Endometrial microvascular endothelial cells (primary cell): ENCODE measurements around the gene MAGT1. TPM values are rescaled to one million over a fixed set of nuclear protein-coding genes. Genes with fewer than 3 reads are reported as not detected.
"Not testable (repeated sequence)": the region's sequence is repeated elsewhere in the genome, so short reads cannot be mapped to it uniquely, and the experiment has no call there.

ENCODE experiments used
- in situ Hi-C: cut with HindIII; loops from 2 replicates; pipeline ENCODE4 v1.10.0; 2017; ENCODE audit warnings: low sequenced_read_pairs, low pct_unique_long_range_greater_than_20kb; ENCODE audit errors: inconsistent ontology term
- total RNA-seq: library from RNA; depleted of rRNA; stranded (reverse); fragments of >200 nt; gene quantifications from one replicate; pipeline ENCODE4 v1.2.3, GENCODE V29; 2015; ENCODE audit errors: inconsistent ontology term

The MAGT1 gene
- total RNA-seq, 1 donor from 2014 or later = 108 TPM

- in situ Hi-C loops = no loop called here
These were observed 2.3 kb downstream of the MAGT1 start for GRCh38 chrX:77892887-77893286.

GRCh38 chrX:77881418-77881817, 13.8 kb downstream of the MAGT1 start:
- in situ Hi-C loops = not testable (repeated sequence)

- in situ Hi-C loops = no loop called here
These were observed 19.9 kb downstream of the MAGT1 start for GRCh38 chrX:77875372-77875771.

GRCh38 chrX:77831544-77831943, 63.7 kb downstream of the MAGT1 start:
- in situ Hi-C loops = not testable (repeated sequence)

GRCh38 chrX:77821989-77822388, 73.2 kb downstream of the MAGT1 start:
- in situ Hi-C loops = not testable (repeated sequence)

- in situ Hi-C loops = no loop called here
These were observed 75.0 kb downstream of the MAGT1 start for GRCh38 chrX:77820091-77820727.

GRCh38 chrX:77814210-77814609, 81.0 kb downstream of the MAGT1 start:
- in situ Hi-C loops = no loop called here

GRCh38 chrX:77802201-77802600, 93.0 kb downstream of the MAGT1 start:
- in situ Hi-C loops = no loop called here

- in situ Hi-C loops = no loop called here
These were observed 100.1 kb downstream of the MAGT1 start for GRCh38 chrX:77795124-77795523.

- in situ Hi-C loops = no loop called here
These were observed 101.3 kb downstream of the MAGT1 start for GRCh38 chrX:77793946-77794345.

GRCh38 chrX:77788050-77788449, 107.2 kb downstream of the MAGT1 start:
- in situ Hi-C loops = no loop called here

GRCh38 chrX:77786365-77786680, 108.9 kb downstream of the MAGT1 start:
- in situ Hi-C loops = no loop called here

GRCh38 chrX:77785486-77786364, 109.5 kb downstream of the MAGT1 start, which contains the start of gene ATRX:
Gene ATRX (minus strand): TSS chrX:77786216. CDS start chrX:77786001, 215 bp downstream.
- in situ Hi-C loops = no loop called here

GRCh38 chrX:77779695-77780094, 115.5 kb downstream of the MAGT1 start:
- in situ Hi-C loops = no loop called here

- in situ Hi-C loops = no loop called here
These were observed 118.6 kb downstream of the MAGT1 start for GRCh38 chrX:77776659-77777058.

Other genes with a start within 250 kb of the MAGT1 start
- 31.5 TPM for gene ATRX, start 109.2 kb downstream of the MAGT1 start, total RNA-seq
- 345 TPM for gene COX7B, start 4.0 kb upstream of the MAGT1 start, total RNA-seq
- gene ATP7A, start 15.3 kb upstream of the MAGT1 start, total RNA-seq = 9.6 TPM
- gene PGAM4, start 74.2 kb upstream of the MAGT1 start, total RNA-seq = not detected
- gene PGK1, start 208.8 kb upstream of the MAGT1 start, total RNA-seq = 400 TPM
- 31.3 TPM for gene TAF9B, start 244.2 kb upstream of the MAGT1 start, total RNA-seq